Measurements from ENCODE around the gene ASB14.

The ASB14 gene

GRCh38 chr3:57298041-57298440 is 5.6 kb upstream of the ASB14 start:
- Histone ChIP-seq H3K79me2 (ENCODE audit: insufficient read depth, low read length) (no peaks in the 10 kb centered on the region), H3K9me3 (ENCODE audit: low read length) (no peaks in the 10 kb centered on the region), H3K4me3 (ENCODE audit: low read depth, low read length, poor library complexity, severe bottlenecking) (no peak overlapping the region), H3K36me3 (ENCODE audit: insufficient read depth, low read length) (no peaks in the 10 kb centered on the region), H3K9ac (ENCODE audit: low read length) (no peak overlapping the region), H4K20me1 (ENCODE audit: insufficient read depth, low read length) (no peaks in the 10 kb centered on the region), H3K27me3 (ENCODE audit: insufficient read depth, low read length) (no peaks in the 10 kb centered on the region), H3F3A (ENCODE audit: insufficient read depth, low read length) (no peaks in the 10 kb centered on the region), H3K4me1 (ENCODE audit: insufficient read depth, low read length, severe bottlenecking) (no peaks in the 10 kb centered on the region), H2AFZ (ENCODE audit: low read length) (no peak overlapping the region), H3K27ac (ENCODE audit: low read depth, low read length, poor library complexity, severe bottlenecking) (no peak overlapping the region), H3K4me2 (ENCODE audit: low read length) (no peak overlapping the region), H3K9me2 (ENCODE audit: low read depth, low read length) (no peaks in the 10 kb centered on the region)
- TF ChIP-seq, protein P1, sequence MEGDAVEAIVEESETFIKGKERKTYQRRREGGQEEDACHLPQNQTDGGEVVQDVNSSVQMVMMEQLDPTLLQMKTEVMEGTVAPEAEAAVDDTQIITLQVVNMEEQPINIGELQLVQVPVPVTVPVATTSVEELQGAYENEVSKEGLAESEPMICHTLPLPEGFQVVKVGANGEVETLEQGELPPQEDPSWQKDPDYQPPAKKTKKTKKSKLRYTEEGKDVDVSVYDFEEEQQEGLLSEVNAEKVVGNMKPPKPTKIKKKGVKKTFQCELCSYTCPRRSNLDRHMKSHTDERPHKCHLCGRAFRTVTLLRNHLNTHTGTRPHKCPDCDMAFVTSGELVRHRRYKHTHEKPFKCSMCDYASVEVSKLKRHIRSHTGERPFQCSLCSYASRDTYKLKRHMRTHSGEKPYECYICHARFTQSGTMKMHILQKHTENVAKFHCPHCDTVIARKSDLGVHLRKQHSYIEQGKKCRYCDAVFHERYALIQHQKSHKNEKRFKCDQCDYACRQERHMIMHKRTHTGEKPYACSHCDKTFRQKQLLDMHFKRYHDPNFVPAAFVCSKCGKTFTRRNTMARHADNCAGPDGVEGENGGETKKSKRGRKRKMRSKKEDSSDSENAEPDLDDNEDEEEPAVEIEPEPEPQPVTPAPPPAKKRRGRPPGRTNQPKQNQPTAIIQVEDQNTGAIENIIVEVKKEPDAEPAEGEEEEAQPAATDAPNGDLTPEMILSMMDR (IDR thresholded peaks at IDR 0.05; ENCODE audit: low read length) = no peak
- TF ChIP-seq EZH2 (IDR thresholded peaks at IDR 0.05; ENCODE audit: borderline replicate concordance, low read length) = no peak

DNA sequence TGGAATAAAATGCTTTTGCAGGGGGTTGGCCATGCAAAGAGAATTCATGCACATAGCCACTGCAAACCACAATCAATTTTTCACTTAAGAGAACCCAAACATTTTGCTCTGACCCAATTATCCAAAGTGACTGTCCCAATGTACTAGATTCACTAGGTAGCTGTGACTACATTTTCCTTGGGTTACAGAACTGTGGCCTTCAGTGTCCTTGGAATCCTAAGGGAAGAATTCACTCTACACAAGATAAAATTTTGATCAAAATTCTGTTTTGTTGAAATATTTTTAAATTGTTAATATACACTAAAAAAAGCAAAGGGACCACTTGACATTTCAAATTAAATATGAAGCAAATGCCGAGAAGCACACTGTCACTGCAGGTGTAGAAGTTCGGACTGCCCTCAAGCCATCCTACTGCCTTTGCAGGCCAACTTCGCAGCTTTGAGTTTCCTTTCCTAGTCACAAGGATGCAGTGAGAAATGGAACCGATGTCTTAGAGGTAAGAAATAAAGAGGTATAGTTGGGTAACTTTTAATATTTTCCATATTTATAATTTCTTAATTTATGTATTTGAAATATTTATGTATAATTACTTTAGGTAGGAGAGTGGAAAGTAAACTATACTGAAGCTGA is 527 bp upstream of the ASB14 start:
- Histone ChIP-seq H3K4me2 (ENCODE audit: low read length) (no peak overlapping the region), H3K27ac (ENCODE audit: low read depth, low read length, poor library complexity, severe bottlenecking) (no peak overlapping the region), H3K79me2 (ENCODE audit: insufficient read depth, low read length) (no peaks in the 10 kb centered on the region), H3F3A (ENCODE audit: insufficient read depth, low read length) (no peaks in the 10 kb centered on the region), H3K36me3 (ENCODE audit: insufficient read depth, low read length) (no peaks in the 10 kb centered on the region), H3K27me3 (ENCODE audit: insufficient read depth, low read length) (no peaks in the 10 kb centered on the region), H3K9me3 (ENCODE audit: low read length) (no peaks in the 10 kb centered on the region), H3K9ac (ENCODE audit: low read length) (no peak overlapping the region), H4K20me1 (ENCODE audit: insufficient read depth, low read length) (no peaks in the 10 kb centered on the region), H3K4me1 (ENCODE audit: insufficient read depth, low read length, severe bottlenecking) (no peaks in the 10 kb centered on the region), H3K9me2 (ENCODE audit: low read depth, low read length) (no peaks in the 10 kb centered on the region), H2AFZ (ENCODE audit: low read length) (no peak overlapping the region), H3K4me3 (ENCODE audit: low read depth, low read length, poor library complexity, severe bottlenecking) (no peak overlapping the region)
- TF ChIP-seq, protein P1 (IDR thresholded peaks at IDR 0.05; ENCODE audit: low read length) = no peak
- no peak for TF ChIP-seq EZH2 (IDR thresholded peaks at IDR 0.05; ENCODE audit: borderline replicate concordance, low read length)

DNA sequence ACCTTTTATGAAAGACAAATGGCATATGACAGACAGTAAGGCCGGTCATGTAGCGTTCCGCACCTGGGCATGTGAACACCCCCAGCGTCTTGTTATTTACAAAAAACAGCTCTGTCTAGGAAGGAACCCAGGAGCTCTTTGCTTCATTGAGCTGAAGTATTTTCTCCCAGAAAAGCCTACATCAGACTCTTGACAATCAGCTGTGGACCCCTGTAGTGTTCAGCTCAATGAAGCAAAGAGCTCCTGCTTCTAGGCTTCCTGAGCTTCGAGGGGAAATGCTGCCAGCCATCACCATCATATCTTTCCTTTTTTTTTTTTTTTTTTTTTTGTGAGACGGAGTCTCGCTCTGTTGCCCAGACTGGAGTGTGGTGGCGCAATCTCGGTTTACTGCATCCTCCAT is 4.1 kb downstream of the ASB14 start:
- Histone ChIP-seq H3K9me2 (ENCODE audit: low read depth, low read length) (no peaks in the 10 kb centered on the region), H3K36me3 (ENCODE audit: insufficient read depth, low read length) (no peaks in the 10 kb centered on the region), H3K9ac (ENCODE audit: low read length) (no peak overlapping the region), H3K4me1 (ENCODE audit: insufficient read depth, low read length, severe bottlenecking) (no peaks in the 10 kb centered on the region), H3K27me3 (ENCODE audit: insufficient read depth, low read length) (no peaks in the 10 kb centered on the region), H3K79me2 (ENCODE audit: insufficient read depth, low read length) (no peaks in the 10 kb centered on the region), H2AFZ (ENCODE audit: low read length) (no peak overlapping the region), H3F3A (ENCODE audit: insufficient read depth, low read length) (no peaks in the 10 kb centered on the region), H3K9me3 (ENCODE audit: low read length) (0 out of 2 replicates have a peak, but pooled peaks cover 4% of the 10 kb centered on the region), H3K4me2 (ENCODE audit: low read length) (no peak overlapping the region), H3K27ac (ENCODE audit: low read depth, low read length, poor library complexity, severe bottlenecking) (no peak overlapping the region), H3K4me3 (ENCODE audit: low read depth, low read length, poor library complexity, severe bottlenecking) (no peak overlapping the region), H4K20me1 (ENCODE audit: insufficient read depth, low read length) (no peaks in the 10 kb centered on the region)
- TF ChIP-seq EZH2 (IDR thresholded peaks at IDR 0.05; ENCODE audit: borderline replicate concordance, low read length) = no peak
- TF ChIP-seq, protein P1 (IDR thresholded peaks at IDR 0.05; ENCODE audit: low read length) = no peak
